Panc1 (cell line): ENCODE measurements around the gene HOXC9. TPM values are rescaled to one million over a fixed set of nuclear protein-coding genes. Genes with fewer than 3 reads are reported as not detected.

ENCODE experiments used
- ATAC-seq: fragments of 200-7000 bp; cut with Tn5 transposase; 2 replicates; pipeline ENCODE4 v1.9.1; 2020; ENCODE audit warnings: mild to moderate bottlenecking, moderate library complexity
- BruUV-seq: library from RNA; stranded (reverse); fragments of 400-500 nt; replicated peaks from 2 replicates; lab custom pipeline; 2021; lab: Mats Ljungman, UMichigan
- CTCF ChIA-PET: fragments of 300-600 bp; sonication (Branson Sonifier 250); formaldehyde crosslinking; loops from one replicate; lab custom pipeline; 2022; ENCODE audit warnings: antibody characterized with exemption; lab: Charles Lee
- POLR2A ChIA-PET: fragments of 300-600 bp; sonication (Branson Sonifier 250); formaldehyde crosslinking; loops from one replicate; lab custom pipeline; 2022; ENCODE audit warnings: antibody characterized with exemption; lab: Charles Lee
- DNase-seq: peaks from one replicate; pipeline ENCODE4 v3.0.0-alpha.2; 2010; ENCODE audit warnings: low read depth, low spot score
- H3K27ac ChIP-seq: 2 replicates; pipeline ENCODE4 v1.5.1; 2011; ENCODE audit warnings: mild to moderate bottlenecking, low read length, inconsistent platforms
- H3K27me3 ChIP-seq: fragments of 200-500 bp; sonication (Bioruptor generic); 2 replicates; pipeline ENCODE4 v1.6.0; 2014; ENCODE audit warnings: low read length, inconsistent platforms; ENCODE audit not compliant: control insufficient read depth, insufficient read depth
- H3K36me3 ChIP-seq: fragments of 200-500 bp; sonication (Bioruptor generic); 2 replicates; pipeline ENCODE4 v1.5.1; 2014; ENCODE audit warnings: inconsistent platforms, mild to moderate bottlenecking, low read length, moderate library complexity; ENCODE audit not compliant: control insufficient read depth, insufficient read depth
- H3K4me1 ChIP-seq: 2 replicates; pipeline ENCODE4 v1.5.1; 2011; ENCODE audit warnings: inconsistent platforms, mild to moderate bottlenecking, low read length, moderate library complexity; ENCODE audit not compliant: control insufficient read depth, insufficient read depth
- H3K4me3 ChIP-seq, 2 experiments: 2 replicates each; pipeline ENCODE4 v1.5.1; 2011 to 2012; ENCODE audit warnings: low read depth in 2 of 2, low read length in 2 of 2, mild to moderate bottlenecking in 2 of 2, inconsistent platforms in 1 of 2, moderate library complexity in 1 of 2
- H3K9me3 ChIP-seq: fragments of 200-500 bp; sonication (Bioruptor generic); 2 replicates; pipeline ENCODE4 v1.5.1; 2014; ENCODE audit warnings: low read depth, mild to moderate bottlenecking, inconsistent platforms, low read length, moderate library complexity; ENCODE audit not compliant: control insufficient read depth, insufficient read depth
- POLR2AphosphoS5 ChIP-seq: IDR thresholded peaks from 2 replicates; pipeline ENCODE4 v1.6.1; 2012; ENCODE audit warnings: mild to moderate bottlenecking, low read depth, low read length, moderate library complexity
- SIN3A ChIP-seq: IDR thresholded peaks from 2 replicates; pipeline ENCODE4 v1.6.1; 2012; ENCODE audit warnings: low read depth, mild to moderate bottlenecking, low read length, moderate library complexity, borderline replicate concordance; ENCODE audit not compliant: insufficient read depth
- TCF7L2 ChIP-seq: IDR thresholded peaks from 2 replicates; pipeline ENCODE4 v1.6.1; 2011; ENCODE audit warnings: mild to moderate bottlenecking, low read depth, low read length, inconsistent platforms
- in situ Hi-C: cut with HindIII; loops from 2 replicates; pipeline ENCODE4 v1.10.0; 2016; ENCODE audit warnings: low sequenced_read_pairs, low pct_unique_long_range_greater_than_20kb
- intact Hi-C: fragments of 100-400 bp; cut with micrococcal nuclease; formaldehyde crosslinking; loops from one replicate; pipeline ENCODE4 v1.10.0; 2022; ENCODE audit not compliant: unreplicated experiment
- total RNA-seq: library from RNA; stranded (reverse); gene quantifications from one replicate; pipeline ENCODE4 v1.2.1, GENCODE V29; 2021; ENCODE audit not compliant: unreplicated experiment
- TF ChIP-seq, protein P1 (sequence below), 2 experiments: IDR thresholded peaks; 2 replicates each; pipeline ENCODE4 v1.6.1; 2011 to 2012; ENCODE audit warnings: low read depth in 2 of 2, control low read depth in 1 of 2, low read length in 1 of 2, mild to moderate bottlenecking in 1 of 2, moderate library complexity in 1 of 2; ENCODE audit not compliant: insufficient read depth in 1 of 2
- TF ChIP-seq, protein P2 (sequence below): fragments of 450-650 bp; IDR thresholded peaks from 2 replicates; pipeline ENCODE4 v1.5.1; 2017; ENCODE audit warnings: mild to moderate bottlenecking

Gene HOXC9
- total RNA-seq, 1 experiment from 2014 or later: 37.2 TPM

DNA sequence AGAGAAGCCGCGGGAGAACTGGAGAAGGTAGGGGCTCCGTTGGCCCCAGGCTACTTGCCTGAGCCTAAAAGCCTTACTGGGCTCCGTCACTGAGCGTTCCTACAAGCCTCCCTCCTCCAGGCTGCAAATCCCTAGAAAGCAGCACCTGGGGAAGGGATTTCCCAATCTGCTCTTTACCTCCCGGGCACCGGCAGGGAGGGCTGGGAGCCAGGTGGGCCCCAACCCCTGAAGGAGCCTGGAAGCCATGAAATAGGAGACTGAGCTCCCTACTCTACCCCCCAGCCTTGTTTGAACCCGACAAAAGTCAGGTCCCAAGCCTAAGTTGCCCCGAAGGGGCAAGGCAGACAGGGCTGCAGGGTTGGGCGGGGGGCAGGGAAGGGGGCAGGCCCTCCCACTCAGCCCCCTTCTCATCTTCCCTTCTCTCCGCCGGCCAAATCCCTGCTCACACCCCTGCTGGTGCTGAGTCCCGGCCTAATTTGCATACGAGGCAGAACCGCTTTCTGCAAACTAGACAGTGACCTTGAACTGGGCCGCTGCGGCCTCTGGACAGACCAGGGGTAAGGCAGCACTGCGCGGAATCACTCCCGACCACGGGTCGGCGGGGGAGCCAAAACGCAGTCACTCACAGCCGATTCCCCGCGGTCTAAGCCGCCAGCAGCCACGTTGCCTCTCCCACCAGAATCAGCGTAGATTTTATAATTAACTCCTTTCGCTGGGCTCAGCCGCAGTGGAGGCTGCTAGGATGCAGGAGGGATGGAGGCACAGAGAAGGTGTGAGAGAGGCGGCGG is 49.0 kb upstream of the HOXC9 start:
- no peaks in the 10 kb centered on the region for H3K36me3 ChIP-seq
- peak overlapping the region; percentile 98 for H3K27ac ChIP-seq
- BruUV-seq: no TSS peak
- H3K9me3 ChIP-seq: no peaks in the 10 kb centered on the region
- H3K4me3 ChIP-seq: peak overlapping the region in 1 of 2 experiments; percentile 3; a peak in 1 of 4 replicates
- CTCF ChIA-PET: interaction anchor here (0.8 kb wide), 1 partner anchor 12 kb away, joined by 3 read pairs; the partner anchor contains the start of gene HOXC13
- in situ Hi-C loops: no loop called here
- no peak for ATAC-seq
- intact Hi-C loops: no loop called here
- POLR2A ChIA-PET: interaction anchor here (0.6 kb wide), 1 partner anchor 14 kb away, joined by 3 read pairs; no protein-coding TSS in a partner anchor
- H3K4me1 ChIP-seq: peaks cover 85% of the 10 kb centered on the region
- TF ChIP-seq POLR2AphosphoS5 (no peak), SIN3A (no peak), TCF7L2 (0 out of 2 replicates have a peak, but pooled peaks have one; percentile 14)
- TF ChIP-seq, protein P1, sequence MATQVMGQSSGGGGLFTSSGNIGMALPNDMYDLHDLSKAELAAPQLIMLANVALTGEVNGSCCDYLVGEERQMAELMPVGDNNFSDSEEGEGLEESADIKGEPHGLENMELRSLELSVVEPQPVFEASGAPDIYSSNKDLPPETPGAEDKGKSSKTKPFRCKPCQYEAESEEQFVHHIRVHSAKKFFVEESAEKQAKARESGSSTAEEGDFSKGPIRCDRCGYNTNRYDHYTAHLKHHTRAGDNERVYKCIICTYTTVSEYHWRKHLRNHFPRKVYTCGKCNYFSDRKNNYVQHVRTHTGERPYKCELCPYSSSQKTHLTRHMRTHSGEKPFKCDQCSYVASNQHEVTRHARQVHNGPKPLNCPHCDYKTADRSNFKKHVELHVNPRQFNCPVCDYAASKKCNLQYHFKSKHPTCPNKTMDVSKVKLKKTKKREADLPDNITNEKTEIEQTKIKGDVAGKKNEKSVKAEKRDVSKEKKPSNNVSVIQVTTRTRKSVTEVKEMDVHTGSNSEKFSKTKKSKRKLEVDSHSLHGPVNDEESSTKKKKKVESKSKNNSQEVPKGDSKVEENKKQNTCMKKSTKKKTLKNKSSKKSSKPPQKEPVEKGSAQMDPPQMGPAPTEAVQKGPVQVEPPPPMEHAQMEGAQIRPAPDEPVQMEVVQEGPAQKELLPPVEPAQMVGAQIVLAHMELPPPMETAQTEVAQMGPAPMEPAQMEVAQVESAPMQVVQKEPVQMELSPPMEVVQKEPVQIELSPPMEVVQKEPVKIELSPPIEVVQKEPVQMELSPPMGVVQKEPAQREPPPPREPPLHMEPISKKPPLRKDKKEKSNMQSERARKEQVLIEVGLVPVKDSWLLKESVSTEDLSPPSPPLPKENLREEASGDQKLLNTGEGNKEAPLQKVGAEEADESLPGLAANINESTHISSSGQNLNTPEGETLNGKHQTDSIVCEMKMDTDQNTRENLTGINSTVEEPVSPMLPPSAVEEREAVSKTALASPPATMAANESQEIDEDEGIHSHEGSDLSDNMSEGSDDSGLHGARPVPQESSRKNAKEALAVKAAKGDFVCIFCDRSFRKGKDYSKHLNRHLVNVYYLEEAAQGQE (IDR thresholded peaks at IDR 0.05; ENCODE audit: insufficient read depth in 1 of 2, low read depth in 2 of 2, low read length in 1 of 2): no peak
- H3K27me3 ChIP-seq: no peaks in the 10 kb centered on the region
- DNase-seq: no peak

DNA sequence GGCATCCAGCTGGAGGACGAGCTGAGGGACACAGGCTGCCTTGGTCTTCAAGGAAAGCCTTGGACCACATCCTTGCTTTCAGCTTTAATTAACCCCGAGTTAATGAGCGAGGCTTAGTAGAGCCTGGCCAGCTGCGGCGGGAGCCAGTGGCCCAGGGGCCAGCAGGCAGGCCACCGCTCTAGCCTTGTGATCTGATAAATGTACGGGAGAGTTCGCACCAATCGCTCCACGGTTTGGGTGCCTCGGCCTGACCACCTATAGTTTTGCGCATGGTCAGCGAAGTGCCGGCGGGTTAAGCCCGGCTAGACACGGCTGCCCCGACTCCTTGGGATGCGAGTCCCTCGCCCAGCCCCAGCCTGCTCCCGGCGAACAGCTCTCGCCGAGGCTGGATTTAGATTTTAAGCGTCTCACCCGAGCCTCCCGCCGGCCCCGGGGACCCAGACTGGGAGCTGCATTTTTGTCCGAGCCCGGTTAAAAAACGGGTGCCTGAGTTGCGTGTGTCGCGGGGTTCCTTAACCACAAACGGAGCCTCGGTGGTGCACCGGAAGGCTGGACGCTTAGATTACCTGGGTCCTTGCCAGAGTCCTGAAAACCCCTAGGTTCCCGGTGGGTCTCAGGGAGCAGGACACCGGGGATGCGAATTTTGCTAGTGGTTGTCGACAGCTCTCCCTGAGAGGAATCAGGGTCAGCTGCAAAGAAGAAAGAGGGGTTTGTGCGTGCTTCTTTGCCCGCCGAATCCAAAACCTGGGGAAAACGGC is 48.2 kb upstream of the HOXC9 start:
- no peaks in the 10 kb centered on the region for H3K27me3 ChIP-seq
- H3K4me3 ChIP-seq: no peak overlapping the region
- ChIA-PET POLR2A (no interaction called here), CTCF (no interaction called here)
- no peaks in the 10 kb centered on the region for H3K9me3 ChIP-seq
- DNase-seq: no peak
- H3K27ac ChIP-seq: peak overlapping the region; percentile 98
- no peaks in the 10 kb centered on the region for H3K36me3 ChIP-seq
- ATAC-seq: no peak
- in situ Hi-C loops (no loop called here), intact Hi-C loops (no loop called here)
- H3K4me1 ChIP-seq: peaks cover 85% of the 10 kb centered on the region
- no peak for TF ChIP-seq POLR2AphosphoS5
- TF ChIP-seq, protein P2, sequence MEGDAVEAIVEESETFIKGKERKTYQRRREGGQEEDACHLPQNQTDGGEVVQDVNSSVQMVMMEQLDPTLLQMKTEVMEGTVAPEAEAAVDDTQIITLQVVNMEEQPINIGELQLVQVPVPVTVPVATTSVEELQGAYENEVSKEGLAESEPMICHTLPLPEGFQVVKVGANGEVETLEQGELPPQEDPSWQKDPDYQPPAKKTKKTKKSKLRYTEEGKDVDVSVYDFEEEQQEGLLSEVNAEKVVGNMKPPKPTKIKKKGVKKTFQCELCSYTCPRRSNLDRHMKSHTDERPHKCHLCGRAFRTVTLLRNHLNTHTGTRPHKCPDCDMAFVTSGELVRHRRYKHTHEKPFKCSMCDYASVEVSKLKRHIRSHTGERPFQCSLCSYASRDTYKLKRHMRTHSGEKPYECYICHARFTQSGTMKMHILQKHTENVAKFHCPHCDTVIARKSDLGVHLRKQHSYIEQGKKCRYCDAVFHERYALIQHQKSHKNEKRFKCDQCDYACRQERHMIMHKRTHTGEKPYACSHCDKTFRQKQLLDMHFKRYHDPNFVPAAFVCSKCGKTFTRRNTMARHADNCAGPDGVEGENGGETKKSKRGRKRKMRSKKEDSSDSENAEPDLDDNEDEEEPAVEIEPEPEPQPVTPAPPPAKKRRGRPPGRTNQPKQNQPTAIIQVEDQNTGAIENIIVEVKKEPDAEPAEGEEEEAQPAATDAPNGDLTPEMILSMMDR: no peak
- TF ChIP-seq SIN3A: no peak
- no peak for TF ChIP-seq TCF7L2
- TF ChIP-seq, protein P1 (IDR thresholded peaks at IDR 0.05; ENCODE audit: insufficient read depth in 1 of 2, low read depth in 2 of 2, low read length in 1 of 2): no peak
- BruUV-seq: no TSS peak
